GM19438 (cell line): Measurements from ENCODE around the gene OR51B5.
"Not testable (repeated sequence)": the region's sequence is repeated elsewhere in the genome, so short reads cannot be mapped to it uniquely, and the experiment has no call there.

Experiments
- ATAC-seq: cut with Tn5 transposase; IDR thresholded peaks from one replicate; pipeline ENCODE4 v1.9.1; 2021; ENCODE audit warnings: low read depth; ENCODE audit not compliant: unreplicated experiment

The OR51B5 gene

GRCh38 chr11:5343474-5344335, at the start of gene OR51B5:
Gene OR51B5 (minus strand): TSS chr11:5343524. CDS start chr11:5343524, 0 bp downstream.
- no peak for ATAC-seq

- no peak for ATAC-seq
These were observed 46.9 kb upstream of the OR51B5 start for GRCh38 chr11:5390210-5390609.

GRCh38 chr11:5384335-5384734, 41.0 kb upstream of the OR51B5 start:
- ATAC-seq, result no peak

- no peak for ATAC-seq
These were observed 40.3 kb upstream of the OR51B5 start, which contains the start of gene OR51M1 for GRCh38 chr11:5383576-5383975. Gene OR51M1 (plus strand): TSS chr11:5383812. CDS start chr11:5389399, 5,587 bp downstream.

- peak; percentile 97 for ATAC-seq
These were observed 37.5 kb upstream of the OR51B5 start for GRCh38 chr11:5380740-5381342.

- peak; percentile 47 for ATAC-seq
These were observed 26.5 kb upstream of the OR51B5 start for GRCh38 chr11:5369789-5370188.

- peak; percentile 52 for ATAC-seq
These were observed 25.2 kb upstream of the OR51B5 start for GRCh38 chr11:5368502-5369043.

GRCh38 chr11:5367448-5368074, 24.2 kb upstream of the OR51B5 start:
- no peak for ATAC-seq

GRCh38 chr11:5366856-5367255, 23.5 kb upstream of the OR51B5 start:
- ATAC-seq, result no peak

- not testable (repeated sequence) for ATAC-seq
These were observed 23.0 kb upstream of the OR51B5 start for GRCh38 chr11:5366365-5366764.

- ATAC-seq, result no peak
These were observed 20.9 kb upstream of the OR51B5 start for GRCh38 chr11:5364214-5364613.

- no peak for ATAC-seq
These were observed 20.4 kb upstream of the OR51B5 start for GRCh38 chr11:5363679-5364078.

- no peak for ATAC-seq
These were observed 18.8 kb upstream of the OR51B5 start for GRCh38 chr11:5362017-5362625.

GRCh38 chr11:5356031-5356430, 12.7 kb upstream of the OR51B5 start:
- not testable (repeated sequence) for ATAC-seq

- no peak for ATAC-seq
These were observed 7.9 kb upstream of the OR51B5 start, which contains the start of gene OR51B6 for GRCh38 chr11:5351208-5351607. Gene OR51B6 (plus strand): TSS chr11:5351508. CDS start chr11:5351508, 0 bp downstream.

GRCh38 chr11:5349550-5349949, 6.2 kb upstream of the OR51B5 start:
- ATAC-seq, result no peak

GRCh38 chr11:5348551-5349194, 5.3 kb upstream of the OR51B5 start:
- ATAC-seq, result no peak

- no peak for ATAC-seq
These were observed 2.5 kb upstream of the OR51B5 start for GRCh38 chr11:5345831-5346230.

GRCh38 chr11:5339771-5340322, 3.5 kb downstream of the OR51B5 start:
- peak; percentile 81 for ATAC-seq

GRCh38 chr11:5337253-5337652, 6.1 kb downstream of the OR51B5 start:
- ATAC-seq, result not testable (repeated sequence)
